Activated T-helper 2 cell treated with anti-CD3 and anti-CD28 coated beads, Interferon-gamma antibody, Interleukin-2, Interleukin-4, amounts not matched to agents 10 μg/mL and 5 μg/mL and 100 μg/mL, durations not matched to agents 14 hours and 24 hours and 36 hours (primary cell): Measurements from ENCODE around the gene RIOK3. TPM values are rescaled to one million over a fixed set of nuclear protein-coding genes. Genes with fewer than 3 reads are reported as not detected.
A peak's percentile ranks its signal among the peaks of the same experiment; 100 is the strongest.
"Not testable (repeated sequence)": the region's sequence is repeated elsewhere in the genome, so short reads cannot be mapped to it uniquely, and the experiment has no call there.

Experiments used
- DNase-seq: peaks from one replicate; pipeline ENCODE4 v3.0.0; 2021; ENCODE audit warnings: low spot score
- H3K27ac Mint-ChIP-seq: one replicate; pipeline ENCODE4 v1.8.0; 2021; ENCODE audit warnings: mixed read lengths
- H3K27me3 Mint-ChIP-seq: one replicate; pipeline ENCODE4 v1.8.0; 2021; ENCODE audit warnings: low read depth, mixed read lengths
- H3K36me3 Mint-ChIP-seq: one replicate; pipeline ENCODE4 v1.8.0; 2021; ENCODE audit warnings: low read depth, mixed read lengths
- H3K4me1 Mint-ChIP-seq: one replicate; pipeline ENCODE4 v1.8.0; 2021; ENCODE audit warnings: low read depth, mixed read lengths
- H3K4me3 Mint-ChIP-seq: one replicate; pipeline ENCODE4 v1.8.0; 2021; ENCODE audit warnings: low read depth, mild to moderate bottlenecking, moderate library complexity, mixed read lengths
- H3K9me3 Mint-ChIP-seq: one replicate; pipeline ENCODE4 v1.8.0; 2021; ENCODE audit warnings: mixed read lengths
- intact Hi-C: fragments of 100-400 bp; cut with micrococcal nuclease; formaldehyde crosslinking; loops from one replicate; pipeline ENCODE4 v1.15.1; 2023
- total RNA-seq: library from RNA; stranded (reverse); gene quantifications from 2 replicates; pipeline ENCODE4 v1.2.3, GENCODE V29; 2022

RIOK3 gene
- 53.4 and 55.4 TPM in 2 replicates for total RNA-seq

GRCh38 chr18:23452728-23453679 lies at the start of gene RIOK3:
TSS of gene RIOK3 (plus strand) at chr18:23453287. CDS start at chr18:23453440, 153 bp downstream.
- intact Hi-C loops = loop anchor here (1.0 to 10.0 kb wide), 5 partner anchors 15 to 518 kb away; partner anchors contain the start of genes NPC1, RBBP8 and RMC1
- H3K36me3 Mint-ChIP-seq = peaks cover 22% of the 10 kb centered on the region
- H3K4me3 Mint-ChIP-seq = peak within 1 kb of the TSS; percentile 92
- peak; percentile 92 for DNase-seq
- no peaks in the 10 kb centered on the region for H3K9me3 Mint-ChIP-seq
- H3K27me3 Mint-ChIP-seq = peaks cover 6% of the 10 kb centered on the region
- peak within 1 kb of the TSS; percentile 88 for H3K27ac Mint-ChIP-seq
- H3K4me1 Mint-ChIP-seq = peaks cover 35% of the 10 kb centered on the region

GRCh38 chr18:23403310-23403709 lies 49.8 kb upstream of the RIOK3 start:
- H3K4me3 Mint-ChIP-seq = no peak overlapping the region

GRCh38 chr18:23405636-23406035 lies 47.5 kb upstream of the RIOK3 start:
- Mint-ChIP-seq H3K27me3 (no peaks in the 10 kb centered on the region), H3K36me3 (no peaks in the 10 kb centered on the region), H3K4me3 (no peak overlapping the region), H3K27ac (no peak overlapping the region), H3K4me1 (no peaks in the 10 kb centered on the region), H3K9me3 (no peaks in the 10 kb centered on the region)
- intact Hi-C loops = no loop called here
- DNase-seq = no peak

More at GRCh38 chr18:23403310-23403709, 49.8 kb upstream of the RIOK3 start:
- Mint-ChIP-seq H3K36me3 (no peaks in the 10 kb centered on the region), H3K9me3 (no peaks in the 10 kb centered on the region), H3K27me3 (no peaks in the 10 kb centered on the region), H3K27ac (no peak overlapping the region), H3K4me1 (peaks cover 3% of the 10 kb centered on the region)
- intact Hi-C loops = no loop called here
- DNase-seq = no peak

- DNase-seq = no peak
- no peak overlapping the region for H3K27ac Mint-ChIP-seq
- no peaks in the 10 kb centered on the region for H3K4me1 Mint-ChIP-seq
- H3K4me3 Mint-ChIP-seq = no peak overlapping the region
- intact Hi-C loops = no loop called here
- no peaks in the 10 kb centered on the region for H3K36me3 Mint-ChIP-seq
- H3K27me3 Mint-ChIP-seq = no peaks in the 10 kb centered on the region
- no peaks in the 10 kb centered on the region for H3K9me3 Mint-ChIP-seq
Measured at GRCh38 chr18:23406271-23406787, 46.8 kb upstream of the RIOK3 start.

- Mint-ChIP-seq H3K4me3 (no peak overlapping the region), H3K27me3 (no peaks in the 10 kb centered on the region), H3K9me3 (no peaks in the 10 kb centered on the region), H3K27ac (no peak overlapping the region), H3K4me1 (no peaks in the 10 kb centered on the region), H3K36me3 (peaks cover 3% of the 10 kb centered on the region)
- intact Hi-C loops = loop anchor here (1.0 to 5.0 kb wide), 3 partner anchors 281 to 615 kb away; partner anchors contain the start of gene RBBP8
- DNase-seq = no peak
Measured at GRCh38 chr18:23412351-23412964, 40.6 kb upstream of the RIOK3 start.

- H3K27ac Mint-ChIP-seq = no peak overlapping the region
- peaks cover 3% of the 10 kb centered on the region for H3K36me3 Mint-ChIP-seq
- H3K27me3 Mint-ChIP-seq = no peaks in the 10 kb centered on the region
Measured at GRCh38 chr18:23415515-23415914, 37.6 kb upstream of the RIOK3 start.

GRCh38 chr18:23416298-23416697 lies 36.8 kb upstream of the RIOK3 start:
- Mint-ChIP-seq H3K36me3 (peaks cover 3% of the 10 kb centered on the region), H3K9me3 (no peaks in the 10 kb centered on the region), H3K4me3 (no peak overlapping the region), H3K4me1 (no peaks in the 10 kb centered on the region), H3K27ac (no peak overlapping the region), H3K27me3 (no peaks in the 10 kb centered on the region)
- no peak for DNase-seq
- intact Hi-C loops = no loop called here

More at GRCh38 chr18:23415515-23415914, 37.6 kb upstream of the RIOK3 start:
- Mint-ChIP-seq H3K9me3 (no peaks in the 10 kb centered on the region), H3K4me3 (no peak overlapping the region), H3K4me1 (no peaks in the 10 kb centered on the region)
- intact Hi-C loops = no loop called here
- no peak for DNase-seq

- no peak for DNase-seq
- Mint-ChIP-seq H3K27ac (no peak overlapping the region), H3K4me3 (no peak overlapping the region), H3K4me1 (peaks cover 10% of the 10 kb centered on the region), H3K36me3 (peaks cover 3% of the 10 kb centered on the region), H3K27me3 (no peaks in the 10 kb centered on the region), H3K9me3 (peaks cover 1% of the 10 kb centered on the region)
- intact Hi-C loops = no loop called here
Measured at GRCh38 chr18:23421277-23421676, 31.8 kb upstream of the RIOK3 start.

- Mint-ChIP-seq H3K9me3 (peaks cover 4% of the 10 kb centered on the region), H3K4me1 (peaks cover 10% of the 10 kb centered on the region), H3K27me3 (no peaks in the 10 kb centered on the region), H3K27ac (no peak overlapping the region), H3K36me3 (no peaks in the 10 kb centered on the region), H3K4me3 (no peak overlapping the region)
- no peak for DNase-seq
- intact Hi-C loops = no loop called here
Measured at GRCh38 chr18:23422751-23423418, 30.2 kb upstream of the RIOK3 start.

GRCh38 chr18:23424616-23425015 lies 28.5 kb upstream of the RIOK3 start:
- Mint-ChIP-seq H3K27me3 (no peaks in the 10 kb centered on the region), H3K9me3 (peaks cover 6% of the 10 kb centered on the region), H3K27ac (no peak overlapping the region), H3K4me1 (peaks cover 10% of the 10 kb centered on the region), H3K36me3 (peaks cover 4% of the 10 kb centered on the region), H3K4me3 (no peak overlapping the region)
- intact Hi-C loops = no loop called here
- no peak for DNase-seq

- H3K36me3 Mint-ChIP-seq = peaks cover 11% of the 10 kb centered on the region
- no peaks in the 10 kb centered on the region for H3K27me3 Mint-ChIP-seq
- peaks cover 6% of the 10 kb centered on the region for H3K9me3 Mint-ChIP-seq
- no peak overlapping the region for H3K4me3 Mint-ChIP-seq
- no peak for DNase-seq
- no peak overlapping the region for H3K27ac Mint-ChIP-seq
- no peaks in the 10 kb centered on the region for H3K4me1 Mint-ChIP-seq
- intact Hi-C loops = no loop called here
Measured at GRCh38 chr18:23428821-23429220, 24.3 kb upstream of the RIOK3 start.

- intact Hi-C loops, H3K9me3 Mint-ChIP-seq, H3K27me3 Mint-ChIP-seq, H3K27ac Mint-ChIP-seq, H3K4me3 Mint-ChIP-seq, H3K4me1 Mint-ChIP-seq, DNase-seq: not testable (repeated sequence)
- peaks cover 11% of the 10 kb centered on the region for H3K36me3 Mint-ChIP-seq
Measured at GRCh38 chr18:23429538-23429937, 23.5 kb upstream of the RIOK3 start.
